Measurements from ENCODE around the gene MS4A6A. TPM values are rescaled to one million over a fixed set of nuclear protein-coding genes. Genes with fewer than 3 reads are reported as not detected.
A peak's percentile ranks its signal among the peaks of the same experiment; 100 is the strongest.

Gene MS4A6A
- total and polyA plus RNA-seq, 9 of the 15 experiments (the other 6 are each of a cell fraction or from before 2014, with no cell fraction given) = 0.57 to 9.5 (median 4.2) TPM

DNA sequence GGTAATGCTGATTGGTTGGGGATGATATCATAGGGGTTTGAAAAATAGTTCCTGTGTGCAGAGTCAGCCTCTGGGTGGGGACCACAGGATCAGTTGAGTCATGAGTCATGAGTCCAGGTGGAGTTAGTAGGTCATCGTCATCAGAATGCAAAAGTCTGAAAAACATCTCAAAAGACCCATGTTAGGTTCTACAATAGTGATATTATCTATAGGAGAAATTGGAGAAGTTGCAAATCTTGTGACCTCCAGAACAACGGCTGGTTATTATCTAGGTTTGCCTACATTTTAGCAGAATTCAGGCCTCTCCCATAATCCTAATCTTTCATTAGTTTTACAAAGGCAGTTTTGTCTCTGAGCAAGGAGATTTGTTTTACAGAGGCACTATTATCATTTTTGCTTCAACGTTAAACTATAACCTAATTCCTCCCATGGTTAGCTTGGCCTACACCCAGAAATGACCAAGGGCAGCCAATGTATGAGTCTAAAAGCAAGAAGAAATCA lies 55.5 kb downstream of the MS4A6A start (continued):
- TF ChIP-seq, protein P1, sequence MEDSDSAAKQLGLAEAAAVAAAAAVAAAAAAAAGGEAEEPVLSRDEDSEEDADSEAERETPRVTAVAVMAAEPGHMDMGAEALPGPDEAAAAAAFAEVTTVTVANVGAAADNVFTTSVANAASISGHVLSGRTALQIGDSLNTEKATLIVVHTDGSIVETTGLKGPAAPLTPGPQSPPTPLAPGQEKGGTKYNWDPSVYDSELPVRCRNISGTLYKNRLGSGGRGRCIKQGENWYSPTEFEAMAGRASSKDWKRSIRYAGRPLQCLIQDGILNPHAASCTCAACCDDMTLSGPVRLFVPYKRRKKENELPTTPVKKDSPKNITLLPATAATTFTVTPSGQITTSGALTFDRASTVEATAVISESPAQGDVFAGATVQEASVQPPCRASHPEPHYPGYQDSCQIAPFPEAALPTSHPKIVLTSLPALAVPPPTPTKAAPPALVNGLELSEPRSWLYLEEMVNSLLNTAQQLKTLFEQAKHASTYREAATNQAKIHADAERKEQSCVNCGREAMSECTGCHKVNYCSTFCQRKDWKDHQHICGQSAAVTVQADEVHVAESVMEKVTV (CRISPR knock-in tag; IDR thresholded peaks at IDR 0.05) = no peak
- no peak for TF ChIP-seq MIER1 (IDR thresholded peaks at IDR 0.05; ENCODE audit: low read depth)
- TF ChIP-seq ZNF77 (CRISPR knock-in tag; IDR thresholded peaks at IDR 0.05) = no peak
- TF ChIP-seq TCFL5 (CRISPR knock-in tag; conservative IDR thresholded peaks at IDR 0.05) = no peak
- TF ChIP-seq ZNF644 (tag; IDR thresholded peaks at IDR 0.05; ENCODE audit: low read depth) = peak; percentile 74
- TF ChIP-seq, protein P2, sequence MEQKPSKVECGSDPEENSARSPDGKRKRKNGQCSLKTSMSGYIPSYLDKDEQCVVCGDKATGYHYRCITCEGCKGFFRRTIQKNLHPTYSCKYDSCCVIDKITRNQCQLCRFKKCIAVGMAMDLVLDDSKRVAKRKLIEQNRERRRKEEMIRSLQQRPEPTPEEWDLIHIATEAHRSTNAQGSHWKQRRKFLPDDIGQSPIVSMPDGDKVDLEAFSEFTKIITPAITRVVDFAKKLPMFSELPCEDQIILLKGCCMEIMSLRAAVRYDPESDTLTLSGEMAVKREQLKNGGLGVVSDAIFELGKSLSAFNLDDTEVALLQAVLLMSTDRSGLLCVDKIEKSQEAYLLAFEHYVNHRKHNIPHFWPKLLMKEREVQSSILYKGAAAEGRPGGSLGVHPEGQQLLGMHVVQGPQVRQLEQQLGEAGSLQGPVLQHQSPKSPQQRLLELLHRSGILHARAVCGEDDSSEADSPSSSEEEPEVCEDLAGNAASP (IDR thresholded peaks at IDR 0.05) = no peak
- TF ChIP-seq ZNF79 (CRISPR knock-in tag; IDR thresholded peaks at IDR 0.05; ENCODE audit: low read depth) = no peak
- TF ChIP-seq ZEB2 (IDR thresholded peaks at IDR 0.05) = 0 out of 2 replicates have a peak, but pooled peaks have one; percentile 42
- no peak for TF ChIP-seq SREBF2 (CRISPR knock-in tag; IDR thresholded peaks at IDR 0.05)
- 0 out of 2 replicates have a peak, but pooled peaks have one; percentile 15 for TF ChIP-seq RNF2 (IDR thresholded peaks at IDR 0.05)
- TF ChIP-seq, protein P3, sequence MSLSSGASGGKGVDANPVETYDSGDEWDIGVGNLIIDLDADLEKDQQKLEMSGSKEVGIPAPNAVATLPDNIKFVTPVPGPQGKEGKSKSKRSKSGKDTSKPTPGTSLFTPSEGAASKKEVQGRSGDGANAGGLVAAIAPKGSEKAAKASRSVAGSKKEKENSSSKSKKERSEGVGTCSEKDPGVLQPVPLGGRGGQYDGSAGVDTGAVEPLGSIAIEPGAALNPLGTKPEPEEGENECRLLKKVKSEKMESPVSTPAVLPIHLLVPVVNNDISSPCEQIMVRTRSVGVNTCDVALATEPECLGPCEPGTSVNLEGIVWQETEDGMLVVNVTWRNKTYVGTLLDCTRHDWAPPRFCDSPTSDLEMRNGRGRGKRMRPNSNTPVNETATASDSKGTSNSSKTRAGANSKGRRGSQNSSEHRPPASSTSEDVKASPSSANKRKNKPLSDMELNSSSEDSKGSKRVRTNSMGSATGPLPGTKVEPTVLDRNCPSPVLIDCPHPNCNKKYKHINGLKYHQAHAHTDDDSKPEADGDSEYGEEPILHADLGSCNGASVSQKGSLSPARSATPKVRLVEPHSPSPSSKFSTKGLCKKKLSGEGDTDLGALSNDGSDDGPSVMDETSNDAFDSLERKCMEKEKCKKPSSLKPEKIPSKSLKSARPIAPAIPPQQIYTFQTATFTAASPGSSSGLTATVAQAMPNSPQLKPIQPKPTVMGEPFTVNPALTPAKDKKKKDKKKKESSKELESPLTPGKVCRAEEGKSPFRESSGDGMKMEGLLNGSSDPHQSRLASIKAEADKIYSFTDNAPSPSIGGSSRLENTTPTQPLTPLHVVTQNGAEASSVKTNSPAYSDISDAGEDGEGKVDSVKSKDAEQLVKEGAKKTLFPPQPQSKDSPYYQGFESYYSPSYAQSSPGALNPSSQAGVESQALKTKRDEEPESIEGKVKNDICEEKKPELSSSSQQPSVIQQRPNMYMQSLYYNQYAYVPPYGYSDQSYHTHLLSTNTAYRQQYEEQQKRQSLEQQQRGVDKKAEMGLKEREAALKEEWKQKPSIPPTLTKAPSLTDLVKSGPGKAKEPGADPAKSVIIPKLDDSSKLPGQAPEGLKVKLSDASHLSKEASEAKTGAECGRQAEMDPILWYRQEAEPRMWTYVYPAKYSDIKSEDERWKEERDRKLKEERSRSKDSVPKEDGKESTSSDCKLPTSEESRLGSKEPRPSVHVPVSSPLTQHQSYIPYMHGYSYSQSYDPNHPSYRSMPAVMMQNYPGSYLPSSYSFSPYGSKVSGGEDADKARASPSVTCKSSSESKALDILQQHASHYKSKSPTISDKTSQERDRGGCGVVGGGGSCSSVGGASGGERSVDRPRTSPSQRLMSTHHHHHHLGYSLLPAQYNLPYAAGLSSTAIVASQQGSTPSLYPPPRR (CRISPR knock-in tag; IDR thresholded peaks at IDR 0.05; ENCODE audit: borderline replicate concordance) = no peak
- TF ChIP-seq HIVEP1 (CRISPR knock-in tag; IDR thresholded peaks at IDR 0.05) = no peak
- no peak for TF ChIP-seq SRSF7 (optimal IDR thresholded peaks at IDR 0.05; ENCODE audit: low read depth, low read length)

Measured in K562 (cell line).